ENCODE data around the gene KMT2A.

KMT2A gene

GRCh38 chr11:118435893-118436624 is at the start of gene KMT2A:
Gene KMT2A, plus strand, starts transcription at chr11:118436492. Its CDS starts 21 bp downstream, at chr11:118436513.
- H3K36me3 ChIP-seq (replicated peaks; ENCODE audit: low read depth, low read length): peaks cover 5% of the 10 kb centered on the region
- peaks cover 28% of the 10 kb centered on the region for H3K4me1 ChIP-seq (ENCODE audit: low read length)
- H4K20me1 ChIP-seq (ENCODE audit: insufficient read depth, low read length): peaks cover 36% of the 10 kb centered on the region
- H3K4me3 ChIP-seq (ENCODE audit: low read length): peak within 1 kb of the TSS; percentile 93
- peak within 1 kb of the TSS; percentile 96 for H3K9ac ChIP-seq (ENCODE audit: low read length)
- H3K27ac ChIP-seq (ENCODE audit: low read length): peak within 1 kb of the TSS; percentile 84
- H2AFZ ChIP-seq (ENCODE audit: low read depth, low read length): peak within 1 kb of the TSS; percentile 81
- peak within 1 kb of the TSS; percentile 91 for H3K4me2 ChIP-seq (ENCODE audit: low read length)
- H3K9me3 ChIP-seq (ENCODE audit: insufficient read depth, low read length): no peaks in the 10 kb centered on the region
- H3K79me2 ChIP-seq (ENCODE audit: low read length): peaks cover 47% of the 10 kb centered on the region
- TF ChIP-seq, protein P1, sequence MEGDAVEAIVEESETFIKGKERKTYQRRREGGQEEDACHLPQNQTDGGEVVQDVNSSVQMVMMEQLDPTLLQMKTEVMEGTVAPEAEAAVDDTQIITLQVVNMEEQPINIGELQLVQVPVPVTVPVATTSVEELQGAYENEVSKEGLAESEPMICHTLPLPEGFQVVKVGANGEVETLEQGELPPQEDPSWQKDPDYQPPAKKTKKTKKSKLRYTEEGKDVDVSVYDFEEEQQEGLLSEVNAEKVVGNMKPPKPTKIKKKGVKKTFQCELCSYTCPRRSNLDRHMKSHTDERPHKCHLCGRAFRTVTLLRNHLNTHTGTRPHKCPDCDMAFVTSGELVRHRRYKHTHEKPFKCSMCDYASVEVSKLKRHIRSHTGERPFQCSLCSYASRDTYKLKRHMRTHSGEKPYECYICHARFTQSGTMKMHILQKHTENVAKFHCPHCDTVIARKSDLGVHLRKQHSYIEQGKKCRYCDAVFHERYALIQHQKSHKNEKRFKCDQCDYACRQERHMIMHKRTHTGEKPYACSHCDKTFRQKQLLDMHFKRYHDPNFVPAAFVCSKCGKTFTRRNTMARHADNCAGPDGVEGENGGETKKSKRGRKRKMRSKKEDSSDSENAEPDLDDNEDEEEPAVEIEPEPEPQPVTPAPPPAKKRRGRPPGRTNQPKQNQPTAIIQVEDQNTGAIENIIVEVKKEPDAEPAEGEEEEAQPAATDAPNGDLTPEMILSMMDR (IDR thresholded peaks at IDR 0.05; ENCODE audit: low read depth, low read length): no peak
- TF ChIP-seq EZH2phosphoT487 (IDR thresholded peaks at IDR 0.05; ENCODE audit: low read depth): no peak
- H3K27me3 ChIP-seq (ENCODE audit: low read depth, low read length): 0 out of 2 replicates have a peak, but pooled peaks cover 2% of the 10 kb centered on the region

GRCh38 chr11:118396097-118396501 is 40.2 kb upstream of the KMT2A start:
- H3K36me3 ChIP-seq (replicated peaks; ENCODE audit: low read depth, low read length): peaks cover 17% of the 10 kb centered on the region
- no peak overlapping the region for H3K9ac ChIP-seq (ENCODE audit: low read length)
- H3K4me1 ChIP-seq (ENCODE audit: low read length): peaks cover 5% of the 10 kb centered on the region
- H4K20me1 ChIP-seq (ENCODE audit: insufficient read depth, low read length): no peaks in the 10 kb centered on the region
- H3K9me3 ChIP-seq (ENCODE audit: insufficient read depth, low read length): no peaks in the 10 kb centered on the region
- H3K27me3 ChIP-seq (ENCODE audit: low read depth, low read length): no peaks in the 10 kb centered on the region
- H3K79me2 ChIP-seq (ENCODE audit: low read length): peaks cover 5% of the 10 kb centered on the region
- no peak overlapping the region for H3K4me3 ChIP-seq (ENCODE audit: low read length)
- H3K4me2 ChIP-seq (ENCODE audit: low read length): no peak overlapping the region
- H3K27ac ChIP-seq (ENCODE audit: low read length): no peak overlapping the region
- H2AFZ ChIP-seq (ENCODE audit: low read depth, low read length): no peak overlapping the region
- TF ChIP-seq, protein P1 (IDR thresholded peaks at IDR 0.05; ENCODE audit: low read depth, low read length): no peak
- TF ChIP-seq EZH2phosphoT487 (IDR thresholded peaks at IDR 0.05; ENCODE audit: low read depth): no peak

DNA sequence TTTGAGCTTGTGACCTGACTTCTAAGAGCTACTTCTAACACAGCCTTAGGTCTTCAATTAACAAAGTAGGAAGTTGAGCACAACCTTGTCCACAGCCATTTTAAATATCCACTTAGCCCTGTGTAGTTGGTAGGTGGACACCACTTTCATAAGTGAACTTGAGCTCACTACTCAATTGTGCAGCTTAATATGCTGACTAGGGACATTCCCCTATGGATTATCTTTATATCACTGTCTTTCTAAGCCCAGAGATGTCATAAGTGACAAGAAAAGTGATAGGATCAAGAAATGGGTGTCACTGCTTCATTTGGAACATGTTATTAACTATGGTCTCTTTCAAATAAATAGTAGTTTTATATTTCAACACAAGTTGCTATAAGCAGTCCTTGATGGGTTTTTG is 38.8 kb upstream of the KMT2A start:
- no peaks in the 10 kb centered on the region for H3K9me3 ChIP-seq (ENCODE audit: insufficient read depth, low read length)
- H3K4me3 ChIP-seq (ENCODE audit: low read length): no peak overlapping the region
- no peaks in the 10 kb centered on the region for H4K20me1 ChIP-seq (ENCODE audit: insufficient read depth, low read length)
- peaks cover 7% of the 10 kb centered on the region for H3K4me1 ChIP-seq (ENCODE audit: low read length)
- no peaks in the 10 kb centered on the region for H3K27me3 ChIP-seq (ENCODE audit: low read depth, low read length)
- peaks cover 16% of the 10 kb centered on the region for H3K79me2 ChIP-seq (ENCODE audit: low read length)
- no peak overlapping the region for H3K9ac ChIP-seq (ENCODE audit: low read length)
- no peak overlapping the region for H3K27ac ChIP-seq (ENCODE audit: low read length)
- no peak overlapping the region for H2AFZ ChIP-seq (ENCODE audit: low read depth, low read length)
- TF ChIP-seq, protein P1 (IDR thresholded peaks at IDR 0.05; ENCODE audit: low read depth, low read length): no peak
- no peak for TF ChIP-seq EZH2phosphoT487 (IDR thresholded peaks at IDR 0.05; ENCODE audit: low read depth)
- H3K4me2 ChIP-seq (ENCODE audit: low read length): no peak overlapping the region
- H3K36me3 ChIP-seq (replicated peaks; ENCODE audit: low read depth, low read length): peaks cover 11% of the 10 kb centered on the region

DNA sequence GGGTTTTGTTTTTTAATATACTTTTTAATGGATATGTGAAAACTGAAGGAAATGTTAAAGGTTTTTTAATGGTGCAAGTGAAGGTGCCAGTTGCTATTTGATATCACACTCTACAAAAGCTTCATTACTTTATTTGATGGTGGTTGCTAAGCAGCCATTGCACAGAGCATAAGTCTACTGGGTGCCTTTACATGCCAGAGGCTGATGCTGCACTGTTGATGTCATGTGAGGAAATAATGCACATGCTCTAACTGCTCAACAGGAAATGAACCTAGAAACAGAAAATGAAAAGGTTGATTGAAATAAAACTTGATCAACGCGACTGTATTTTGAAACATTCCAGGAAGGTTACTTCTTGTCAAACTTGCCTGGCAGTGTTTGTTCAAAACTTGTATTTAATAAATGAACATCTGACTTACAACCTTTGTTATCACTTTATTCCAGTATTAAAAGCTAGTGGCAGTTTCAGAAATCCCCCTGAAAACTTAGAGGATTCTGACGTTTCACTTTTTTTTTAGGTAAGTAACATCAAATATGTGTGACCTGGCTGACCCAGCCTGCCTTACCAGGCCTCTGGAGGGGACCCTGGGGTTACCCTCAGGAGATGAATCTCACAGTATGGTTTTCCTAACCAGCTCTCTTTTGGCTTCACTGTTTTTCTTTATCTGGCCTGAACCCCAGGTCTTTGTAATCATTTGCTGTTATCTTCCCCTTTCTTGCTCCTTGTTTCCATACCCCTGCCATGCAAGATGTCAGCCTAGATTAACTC is 37.3 kb upstream of the KMT2A start:
- no peak overlapping the region for H3K4me2 ChIP-seq (ENCODE audit: low read length)
- no peak overlapping the region for H3K9ac ChIP-seq (ENCODE audit: low read length)
- H3K27me3 ChIP-seq (ENCODE audit: low read depth, low read length): no peaks in the 10 kb centered on the region
- H2AFZ ChIP-seq (ENCODE audit: low read depth, low read length): no peak overlapping the region
- H3K27ac ChIP-seq (ENCODE audit: low read length): no peak overlapping the region
- no peak overlapping the region for H3K4me3 ChIP-seq (ENCODE audit: low read length)
- peaks cover 5% of the 10 kb centered on the region; the same call in 1 of the 2 replicates for H4K20me1 ChIP-seq (ENCODE audit: insufficient read depth, low read length)
- H3K4me1 ChIP-seq (ENCODE audit: low read length): peaks cover 14% of the 10 kb centered on the region
- no peaks in the 10 kb centered on the region for H3K9me3 ChIP-seq (ENCODE audit: insufficient read depth, low read length)
- H3K36me3 ChIP-seq (replicated peaks; ENCODE audit: low read depth, low read length): peaks cover 6% of the 10 kb centered on the region
- peaks cover 32% of the 10 kb centered on the region for H3K79me2 ChIP-seq (ENCODE audit: low read length)
- TF ChIP-seq EZH2phosphoT487 (IDR thresholded peaks at IDR 0.05; ENCODE audit: low read depth): no peak
- TF ChIP-seq, protein P1 (IDR thresholded peaks at IDR 0.05; ENCODE audit: low read depth, low read length): no peak
